ENCODE measurements around the gene BPTF. TPM values are rescaled to one million over a fixed set of nuclear protein-coding genes. Genes with fewer than 3 reads are reported as not detected.

The BPTF gene
- total and polyA plus RNA-seq, 2 of the 8 experiments (the other 6 are each of a cell fraction or from before 2014, with no cell fraction given) = 107 to 228 TPM

DNA sequence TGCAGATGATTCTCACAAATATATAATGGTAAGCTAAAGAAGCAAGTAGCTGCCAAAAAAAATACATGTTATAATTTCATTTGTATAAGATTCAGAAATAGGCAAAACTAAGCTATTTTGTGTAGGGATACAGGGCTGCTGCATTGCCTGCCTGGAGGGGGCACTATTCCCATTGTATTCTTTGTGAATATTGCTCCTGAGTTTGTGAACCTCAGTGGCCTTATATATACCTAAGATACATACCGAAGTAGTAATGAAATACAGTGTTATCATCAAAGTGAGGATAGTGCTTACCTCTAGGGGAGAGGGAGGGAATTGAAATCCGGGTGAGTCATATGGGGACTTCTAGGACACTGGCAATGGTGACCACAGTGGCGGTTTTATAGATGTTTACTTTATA, 117.5 kb downstream of the BPTF start:
- H3K27me3 ChIP-seq (replicated peaks in 1 of 4; ENCODE audit: control insufficient read depth in 3 of 4, extremely low read depth in 1 of 4, insufficient read depth in 3 of 4, low read length in 3 of 4) = no peaks in the 10 kb centered on the region
- no peaks in the 10 kb centered on the region for H3K23me2 ChIP-seq (ENCODE audit: low read depth, low read length)
- WGBS, 2 experiments (ENCODE audit: extremely low coverage in 1 of 2, insufficient coverage in 1 of 2, insufficient read length in 1 of 2, insufficient replicate concordance in 2 of 2, low coverage in 1 of 2, low lambda C conversion rate in 2 of 2, missing lambda C conversion rate in 1 of 2) = 89% methylated on average over 3 of the region's 3 CpGs; no CpG with 5 or more reads in 1 of the 2 experiments
- H3K9ac ChIP-seq (replicated peaks in 1 of 4; ENCODE audit: extremely low read depth in 1 of 4, low read depth in 3 of 4, low read length in 3 of 4) = no peak overlapping the region
- TF ChIP-seq, protein P1, sequence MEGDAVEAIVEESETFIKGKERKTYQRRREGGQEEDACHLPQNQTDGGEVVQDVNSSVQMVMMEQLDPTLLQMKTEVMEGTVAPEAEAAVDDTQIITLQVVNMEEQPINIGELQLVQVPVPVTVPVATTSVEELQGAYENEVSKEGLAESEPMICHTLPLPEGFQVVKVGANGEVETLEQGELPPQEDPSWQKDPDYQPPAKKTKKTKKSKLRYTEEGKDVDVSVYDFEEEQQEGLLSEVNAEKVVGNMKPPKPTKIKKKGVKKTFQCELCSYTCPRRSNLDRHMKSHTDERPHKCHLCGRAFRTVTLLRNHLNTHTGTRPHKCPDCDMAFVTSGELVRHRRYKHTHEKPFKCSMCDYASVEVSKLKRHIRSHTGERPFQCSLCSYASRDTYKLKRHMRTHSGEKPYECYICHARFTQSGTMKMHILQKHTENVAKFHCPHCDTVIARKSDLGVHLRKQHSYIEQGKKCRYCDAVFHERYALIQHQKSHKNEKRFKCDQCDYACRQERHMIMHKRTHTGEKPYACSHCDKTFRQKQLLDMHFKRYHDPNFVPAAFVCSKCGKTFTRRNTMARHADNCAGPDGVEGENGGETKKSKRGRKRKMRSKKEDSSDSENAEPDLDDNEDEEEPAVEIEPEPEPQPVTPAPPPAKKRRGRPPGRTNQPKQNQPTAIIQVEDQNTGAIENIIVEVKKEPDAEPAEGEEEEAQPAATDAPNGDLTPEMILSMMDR (IDR thresholded peaks at IDR 0.05; ENCODE audit: control extremely low read depth in 1 of 3, insufficient read depth in 1 of 3, low read depth in 1 of 3, low read length in 3 of 3) = peak in 2 of 3 experiments; percentile 34 to 67; a peak in 2 of 4 replicates
- TF ChIP-seq RAD21 (IDR thresholded peaks at IDR 0.05 in 1 of 2, conservative IDR thresholded peaks at IDR 0.05 in 1 of 2; ENCODE audit: low read depth in 2 of 2, low read length in 2 of 2) (peak; percentile 14 to 42; a peak in 2 of 4 replicates), HDAC6 (IDR thresholded peaks at IDR 0.05; ENCODE audit: low read depth, low read length) (no peak)
- no peak overlapping the region for H3K4me2 ChIP-seq (ENCODE audit: insufficient read depth in 1 of 2, low read depth in 2 of 2, low read length in 2 of 2)
- no peak for FAIRE-seq
- H3K14ac ChIP-seq (ENCODE audit: insufficient read length) = no peak overlapping the region
- H4K8ac ChIP-seq (ENCODE audit: extremely low read depth, insufficient read depth, low read length) = no peak overlapping the region
- no peak overlapping the region for H2BK20ac ChIP-seq (ENCODE audit: low read length)
- no peak overlapping the region for H3K4me3 ChIP-seq (ENCODE audit: extremely low read depth in 1 of 4, insufficient read depth in 2 of 4, low read depth in 3 of 4, low read length in 4 of 4)
- ChIA-PET POLR2A (ENCODE audit: partially characterized antibody) (interaction anchor here (0.6 to 0.7 kb wide), 3 partner anchors 10 to 101 kb away, joined by 3 read pairs; no protein-coding TSS in a partner anchor), CTCF (ENCODE audit: partially characterized antibody) (interaction anchor here (0.7 to 4.0 kb wide), 21 partner anchors 9 to 538 kb away, joined by 3 to 26 read pairs (median 3); partner anchors contain the start of gene C17orf58)
- H4K91ac ChIP-seq (replicated peaks; ENCODE audit: insufficient read length, low read length) = no peak overlapping the region
- no peak overlapping the region for H2BK15ac ChIP-seq (ENCODE audit: low read length)
- H3K18ac ChIP-seq (ENCODE audit: extremely low read depth, low read length) = no peak overlapping the region
- H2BK120ac ChIP-seq (replicated peaks; ENCODE audit: low read depth, low read length) = no peak overlapping the region
- no peak overlapping the region for H3K56ac ChIP-seq (replicated peaks; ENCODE audit: insufficient read length, low read depth, low read length)
- no peak overlapping the region for H3K23ac ChIP-seq (ENCODE audit: insufficient read length)
- H4K20me1 ChIP-seq (replicated peaks in 1 of 2; ENCODE audit: control insufficient read depth in 1 of 2, insufficient read depth in 2 of 2, low read length in 2 of 2) = peaks cover 0 to 3% of the 10 kb centered on the region in 2 experiments
- H3K79me1 ChIP-seq (ENCODE audit: low read depth, low read length) = peaks cover 2% of the 10 kb centered on the region; the same call in 1 of the 2 replicates
- no peak for DNase-seq (ENCODE audit: low read depth in 1 of 2, low spot score in 2 of 2)
- H2BK5ac ChIP-seq (ENCODE audit: low read depth, low read length) = no peak overlapping the region
- no peak overlapping the region for H2AFZ ChIP-seq (ENCODE audit: low read length)
- H3K4me1 ChIP-seq (replicated peaks in 1 of 4; ENCODE audit: control insufficient read depth in 3 of 4, insufficient read depth in 4 of 4, low read length in 3 of 4) = no peaks in the 10 kb centered on the region
- no peak overlapping the region for H4K5ac ChIP-seq (ENCODE audit: insufficient read length, low read depth, low read length)
- H2AK5ac ChIP-seq (ENCODE audit: low read depth, low read length) = no peak overlapping the region
- H3K79me2 ChIP-seq (ENCODE audit: control insufficient read depth in 1 of 2, insufficient read depth in 2 of 2, low read length in 2 of 2) = no peaks in the 10 kb centered on the region
- H3K27ac ChIP-seq (ENCODE audit: low read depth, low read length) = no peak overlapping the region
- no peak overlapping the region for H2BK12ac ChIP-seq (ENCODE audit: low read depth, low read length)
- H3K4ac ChIP-seq (replicated peaks; ENCODE audit: insufficient read length, low read depth, low read length) = no peak overlapping the region
- H3K9me3 ChIP-seq (ENCODE audit: insufficient read depth in 2 of 2, low read depth in 1 of 2, low read length in 1 of 2) = no peaks in the 10 kb centered on the region
- H3K36me3 ChIP-seq (ENCODE audit: control insufficient read depth in 2 of 4, insufficient read depth in 4 of 4, low read length in 3 of 4) = peaks cover 44 to 90% (median 71%) of the 10 kb centered on the region in 4 experiments
